Glomerular endothelial cell (primary cell): ENCODE results near the gene PPP1R1B. TPM values are rescaled to one million over a fixed set of nuclear protein-coding genes. Genes with fewer than 3 reads are reported as not detected.

ENCODE experiments used
- DNase-seq: peaks from one replicate; pipeline ENCODE4 v3.0.0-alpha.2; 2011; ENCODE audit warnings: low read depth, low spot score; ENCODE audit errors: extremely low read depth
- total RNA-seq: library from RNA; depleted of rRNA; stranded (reverse); fragments of >200 nt; gene quantifications from 2 replicates; pipeline ENCODE4 v1.2.3, GENCODE V29; 2015

Gene PPP1R1B
- total RNA-seq, 1 donor from 2014 or later: not detected

GRCh38 chr17:39678340-39679116, 51.8 kb downstream of the PPP1R1B start:
- DNase-seq: no peak

DNA sequence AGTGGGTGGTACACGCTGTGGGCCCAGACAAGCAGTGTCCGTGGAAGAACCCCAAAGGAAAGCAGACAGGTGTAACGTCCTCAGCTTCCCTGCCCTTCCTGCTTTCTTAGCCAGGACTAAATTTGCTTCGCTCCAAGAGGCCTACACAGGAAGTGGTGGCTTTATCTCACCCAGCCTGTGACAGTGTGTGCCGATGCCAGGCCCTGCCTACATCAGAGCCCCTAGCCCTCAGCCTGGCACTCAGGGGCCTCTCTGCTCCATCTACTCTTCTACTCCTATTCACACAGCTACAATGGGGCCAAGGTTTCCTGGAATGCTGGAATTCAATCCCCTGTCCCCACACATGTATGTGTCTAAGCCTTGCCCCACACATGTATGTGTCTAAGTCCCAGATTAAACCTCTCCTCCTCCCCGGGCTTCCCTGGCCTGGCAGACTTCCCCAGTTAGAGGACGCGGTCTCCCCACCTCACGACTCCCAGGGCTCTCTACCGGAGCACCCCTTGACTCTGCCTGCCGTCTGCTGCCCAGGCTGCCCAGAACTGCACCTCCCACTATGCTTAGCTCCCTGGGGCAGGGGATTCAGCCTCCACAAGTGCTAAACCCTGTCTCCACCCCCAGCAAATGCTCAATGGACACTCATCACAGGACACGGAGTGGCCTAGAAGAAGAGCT, 52.9 kb downstream of the PPP1R1B start:
- DNase-seq: no peak

DNA sequence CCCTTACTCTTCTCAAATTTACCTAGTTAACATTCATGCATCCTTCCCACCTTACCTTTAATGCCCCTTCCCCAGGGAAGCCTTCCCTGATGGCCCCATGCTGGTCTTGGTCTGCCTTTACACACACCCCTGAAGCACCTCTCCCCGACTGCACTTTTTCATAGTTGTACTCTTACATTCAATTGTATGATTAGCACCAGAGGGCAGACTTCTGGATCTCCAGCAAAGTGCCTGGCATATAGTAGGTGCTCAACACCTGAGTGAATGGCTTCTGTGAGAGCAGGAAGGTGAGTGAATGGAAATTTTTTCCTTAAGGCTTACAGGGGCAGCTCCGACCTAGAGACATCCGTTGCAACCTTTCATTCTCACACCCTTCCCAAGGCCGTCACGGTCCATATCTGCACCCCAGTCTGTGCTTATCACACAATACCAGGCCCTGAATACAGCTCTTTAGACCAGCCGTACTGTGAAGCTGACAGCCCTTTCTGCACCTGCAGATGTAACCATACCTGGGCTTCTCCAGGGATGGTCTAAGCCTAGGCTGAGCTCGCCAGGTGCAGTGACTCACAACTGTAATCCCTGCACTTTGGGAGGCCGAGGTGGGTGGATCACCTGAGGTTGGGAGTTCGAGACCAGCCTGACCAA, 56.7 kb downstream of the PPP1R1B start:
- no peak for DNase-seq

DNA sequence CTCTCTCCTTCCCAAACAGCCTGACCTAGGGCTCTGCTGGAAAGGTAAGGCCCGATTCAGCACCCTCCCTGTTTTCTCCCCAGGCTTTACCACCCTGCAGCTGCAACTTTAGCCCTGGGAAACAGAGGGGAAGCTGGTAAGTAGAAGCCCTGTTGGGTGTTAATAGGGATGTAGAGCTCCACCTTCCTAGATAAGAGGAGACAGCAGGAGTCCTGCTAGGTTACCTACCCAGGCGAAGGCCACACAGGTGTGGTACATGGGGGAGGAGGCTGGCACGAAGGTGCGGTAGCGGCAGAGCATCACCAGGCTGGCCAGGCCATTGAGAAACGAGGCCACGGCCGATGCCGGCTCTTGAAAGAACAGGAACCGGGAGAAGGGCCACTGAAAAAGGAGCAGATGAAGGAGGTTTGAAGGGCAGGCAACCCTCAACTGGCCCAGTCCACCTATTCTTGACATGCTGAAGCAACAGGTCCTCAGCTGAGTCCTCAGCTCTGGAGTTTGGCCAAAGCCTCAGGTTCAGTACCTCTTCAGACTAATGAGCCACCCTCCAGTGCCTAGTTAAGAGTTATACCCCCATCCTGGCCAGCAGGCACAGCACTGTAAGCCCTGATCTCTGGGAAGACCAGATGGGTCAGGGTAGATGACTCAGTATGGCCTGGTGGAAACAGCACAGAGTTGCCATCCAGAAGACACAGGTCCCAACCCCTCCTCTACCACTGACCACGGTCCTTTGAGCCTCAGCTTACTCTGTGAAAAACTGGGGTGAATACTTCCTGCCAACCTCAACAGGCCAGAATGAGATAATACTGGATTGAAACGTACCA, 57.8 kb downstream of the PPP1R1B start:
- DNase-seq: no peak

Other genes with a start within 250 kb of the PPP1R1B start
- gene FBXL20, start 225.3 kb upstream of the PPP1R1B start, total RNA-seq: 11.5 and 14.0 TPM in 2 replicates
- 22.7 and 27.9 TPM in 2 replicates for gene MED1, start 175.7 kb upstream of the PPP1R1B start, total RNA-seq
- 31.0 and 40.9 TPM in 2 replicates for gene CDK12, start 165.5 kb upstream of the PPP1R1B start, total RNA-seq
- not detected in 2 replicates for gene NEUROD2, start 19.0 kb upstream of the PPP1R1B start, total RNA-seq
- 31.4 and 50.2 TPM in 2 replicates for gene STARD3, start 10.2 kb downstream of the PPP1R1B start, total RNA-seq
- gene TCAP, start 38.4 kb downstream of the PPP1R1B start, total RNA-seq: 0.05 and 2.1 TPM in 2 replicates
- gene PNMT, start 41.5 kb downstream of the PPP1R1B start, total RNA-seq: not detected in 2 replicates
- gene PGAP3, start 61.1 kb downstream of the PPP1R1B start, total RNA-seq: 6.0 and 7.5 TPM in 2 replicates
- gene ERBB2, start 73.1 kb downstream of the PPP1R1B start, total RNA-seq: 18.5 and 20.1 TPM in 2 replicates
- gene MIEN1, start 103.6 kb downstream of the PPP1R1B start, total RNA-seq: 49.0 and 51.2 TPM in 2 replicates
- not detected in 2 replicates for gene GRB7, start 111.0 kb downstream of the PPP1R1B start, total RNA-seq
- not detected in 2 replicates for gene IKZF3, start 237.4 kb downstream of the PPP1R1B start, total RNA-seq
- gene ZPBP2, start 241.2 kb downstream of the PPP1R1B start, total RNA-seq: not detected in 2 replicates